Measurements from ENCODE around the gene TNP1. TPM values are rescaled to one million over a fixed set of nuclear protein-coding genes. Genes with fewer than 3 reads are reported as not detected.

Gene TNP1
- total RNA-seq, 4 donors from 2014 or later = not detected

DNA sequence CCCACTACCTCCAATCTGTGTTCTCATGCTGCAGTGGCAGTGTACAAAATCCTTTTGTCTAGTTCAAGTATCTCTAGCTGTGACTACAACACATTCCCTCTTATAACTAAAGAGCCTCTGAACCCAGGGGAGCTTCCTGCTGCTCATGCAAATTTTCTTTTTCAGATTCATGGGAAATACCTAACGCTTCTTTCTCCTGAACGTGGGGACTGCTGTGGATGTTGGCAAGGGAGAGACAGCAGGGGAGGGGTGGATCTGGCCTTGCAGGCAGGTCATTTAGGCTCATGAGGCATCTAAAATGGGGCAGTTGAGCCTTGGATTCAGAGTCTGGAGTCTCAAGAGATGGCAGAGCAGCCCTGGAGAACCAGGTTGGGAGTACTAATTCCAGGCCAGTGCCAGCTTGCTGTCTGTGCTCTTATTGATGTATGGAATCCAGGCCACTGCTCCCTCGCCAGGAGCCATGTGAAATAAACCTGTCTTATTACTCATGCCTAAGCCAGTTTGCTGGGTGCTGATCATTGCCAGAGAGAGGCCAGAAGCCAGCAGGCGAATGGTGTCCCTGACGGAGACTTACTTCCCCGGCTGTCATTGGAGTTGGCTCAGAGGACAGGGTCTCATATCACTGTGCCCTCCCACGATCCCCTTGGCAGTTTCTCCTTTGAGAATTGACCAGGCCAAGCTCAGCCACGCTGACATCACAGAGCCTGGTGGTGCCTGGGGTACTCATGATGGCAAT is 29.2 kb upstream of the TNP1 start:
- DNase-seq = no peak

DNA sequence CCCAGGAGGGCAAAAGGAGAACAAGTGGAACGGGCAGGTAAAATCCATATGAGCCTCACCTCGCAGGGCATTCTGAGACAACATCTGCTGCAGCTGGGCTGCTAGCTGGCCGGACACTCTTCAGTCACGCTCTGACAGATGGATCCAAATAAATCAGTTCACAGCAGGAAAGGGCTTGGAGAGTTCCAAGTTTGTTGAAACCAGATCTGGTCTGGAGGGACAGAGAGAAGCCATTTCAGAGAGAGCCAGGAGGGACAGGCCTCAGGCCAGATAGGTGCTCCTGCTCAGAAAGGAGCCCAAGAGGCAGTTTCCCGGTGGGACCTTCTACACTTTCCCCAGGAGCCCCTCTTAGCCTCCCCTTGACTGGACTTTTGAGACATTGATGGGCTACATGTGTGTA is 28.2 kb upstream of the TNP1 start:
- intact Hi-C loops (cut with DNase I; ENCODE audit: low total_unique reads) = no loop called here
- TF ChIP-seq, protein P1, sequence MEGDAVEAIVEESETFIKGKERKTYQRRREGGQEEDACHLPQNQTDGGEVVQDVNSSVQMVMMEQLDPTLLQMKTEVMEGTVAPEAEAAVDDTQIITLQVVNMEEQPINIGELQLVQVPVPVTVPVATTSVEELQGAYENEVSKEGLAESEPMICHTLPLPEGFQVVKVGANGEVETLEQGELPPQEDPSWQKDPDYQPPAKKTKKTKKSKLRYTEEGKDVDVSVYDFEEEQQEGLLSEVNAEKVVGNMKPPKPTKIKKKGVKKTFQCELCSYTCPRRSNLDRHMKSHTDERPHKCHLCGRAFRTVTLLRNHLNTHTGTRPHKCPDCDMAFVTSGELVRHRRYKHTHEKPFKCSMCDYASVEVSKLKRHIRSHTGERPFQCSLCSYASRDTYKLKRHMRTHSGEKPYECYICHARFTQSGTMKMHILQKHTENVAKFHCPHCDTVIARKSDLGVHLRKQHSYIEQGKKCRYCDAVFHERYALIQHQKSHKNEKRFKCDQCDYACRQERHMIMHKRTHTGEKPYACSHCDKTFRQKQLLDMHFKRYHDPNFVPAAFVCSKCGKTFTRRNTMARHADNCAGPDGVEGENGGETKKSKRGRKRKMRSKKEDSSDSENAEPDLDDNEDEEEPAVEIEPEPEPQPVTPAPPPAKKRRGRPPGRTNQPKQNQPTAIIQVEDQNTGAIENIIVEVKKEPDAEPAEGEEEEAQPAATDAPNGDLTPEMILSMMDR (IDR thresholded peaks at IDR 0.05) = no peak
- no peak for TF ChIP-seq POLR2A (IDR thresholded peaks at IDR 0.05)
- no peaks in the 10 kb centered on the region for H3K4me1 ChIP-seq
- H3K36me3 ChIP-seq = no peaks in the 10 kb centered on the region
- no peaks in the 10 kb centered on the region for H3K27me3 ChIP-seq
- DNase-seq = no peak
- H3K4me3 ChIP-seq = no peak overlapping the region
- H3K27ac ChIP-seq = no peak overlapping the region
- no peaks in the 10 kb centered on the region for H3K9me3 ChIP-seq

More for the DNA sequence above, 29.2 kb upstream of the TNP1 start:
- intact Hi-C loops (cut with DNase I; ENCODE audit: low total_unique reads) = no loop called here
- TF ChIP-seq, protein P1 (IDR thresholded peaks at IDR 0.05) = no peak
- TF ChIP-seq POLR2A (IDR thresholded peaks at IDR 0.05) = no peak
- no peaks in the 10 kb centered on the region for H3K36me3 ChIP-seq
- H3K9me3 ChIP-seq = no peaks in the 10 kb centered on the region
- H3K4me1 ChIP-seq = no peaks in the 10 kb centered on the region
- no peak overlapping the region for H3K4me3 ChIP-seq
- no peaks in the 10 kb centered on the region for H3K27me3 ChIP-seq
- no peak overlapping the region for H3K27ac ChIP-seq

DNA sequence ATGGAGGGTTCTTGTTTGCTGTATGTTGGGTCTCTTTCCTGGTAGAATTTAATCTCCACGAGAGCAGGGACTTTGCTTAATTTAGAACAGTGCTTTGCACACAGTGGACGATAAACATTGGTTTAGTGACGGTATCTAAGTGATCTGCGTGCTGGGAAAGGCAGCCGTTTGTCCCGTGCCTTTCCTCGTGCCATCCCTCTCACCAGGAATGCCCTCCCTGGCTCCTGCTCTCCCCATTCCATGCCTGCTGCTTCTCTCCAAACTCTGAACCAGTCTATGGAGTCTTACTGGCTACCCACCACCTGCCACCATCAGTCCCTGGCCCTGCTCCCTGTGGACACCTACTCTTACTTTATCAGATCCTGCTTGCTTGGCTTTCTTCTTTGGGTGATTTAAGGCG is 27.3 kb upstream of the TNP1 start:
- Histone ChIP-seq H3K36me3 (no peaks in the 10 kb centered on the region), H3K9me3 (no peaks in the 10 kb centered on the region), H3K4me1 (no peaks in the 10 kb centered on the region), H3K27ac (no peak overlapping the region), H3K27me3 (no peaks in the 10 kb centered on the region), H3K4me3 (no peak overlapping the region)
- TF ChIP-seq, protein P1 (IDR thresholded peaks at IDR 0.05) = no peak
- TF ChIP-seq POLR2A (IDR thresholded peaks at IDR 0.05) = no peak
- DNase-seq = no peak
- intact Hi-C loops (cut with DNase I; ENCODE audit: low total_unique reads) = no loop called here

DNA sequence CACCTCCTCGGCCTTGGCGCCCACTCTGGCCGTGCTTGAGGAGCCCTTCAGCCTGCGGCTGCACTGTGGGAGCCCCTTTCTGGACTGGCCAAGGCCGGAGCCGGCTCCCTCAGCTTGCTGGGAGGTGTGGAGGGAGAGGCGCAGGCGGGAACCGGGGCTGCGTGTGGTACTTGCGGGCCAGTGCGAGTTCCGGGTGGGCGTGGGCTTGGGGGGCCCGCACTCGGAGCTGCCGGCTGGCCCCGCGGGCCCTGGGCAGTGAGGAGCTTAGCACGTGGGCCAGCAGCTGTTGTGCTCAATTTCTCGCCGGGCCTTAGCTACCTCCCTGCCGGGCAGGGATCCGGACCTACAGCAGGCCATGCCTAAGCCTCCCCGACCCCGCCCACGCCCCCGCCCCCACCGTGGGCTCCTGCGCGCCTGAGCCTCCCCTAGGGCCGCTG is 25.3 kb upstream of the TNP1 start:
- Histone ChIP-seq H3K27ac (no peak overlapping the region), H3K36me3 (no peaks in the 10 kb centered on the region)
- intact Hi-C loops (cut with DNase I; ENCODE audit: low total_unique reads) = no loop called here

DNA sequence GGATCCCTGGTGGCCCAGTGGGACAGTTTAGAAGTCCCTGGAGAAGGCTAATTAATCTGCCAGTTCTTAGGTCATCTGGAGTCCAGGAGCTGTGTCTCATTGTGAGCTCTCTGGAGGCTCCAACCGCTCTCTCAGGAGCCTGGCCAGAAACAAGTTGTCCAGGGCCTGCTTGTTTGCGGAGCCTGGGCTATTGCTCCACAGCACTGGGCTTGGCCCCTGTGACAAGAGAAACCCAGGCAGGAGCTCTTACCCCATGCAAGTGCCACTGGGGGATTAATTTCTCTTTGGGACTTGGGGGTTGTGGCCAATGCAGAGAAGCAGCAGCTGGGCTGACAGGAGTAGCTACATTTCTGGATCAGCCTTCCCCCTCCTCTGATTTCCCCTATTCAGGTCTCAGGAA is 24.5 kb upstream of the TNP1 start:
- H3K27me3 ChIP-seq = no peaks in the 10 kb centered on the region
- H3K4me3 ChIP-seq = no peak overlapping the region
- no peak for DNase-seq
- H3K36me3 ChIP-seq = no peaks in the 10 kb centered on the region
- intact Hi-C loops (cut with DNase I; ENCODE audit: low total_unique reads) = no loop called here
- no peak for TF ChIP-seq POLR2A (IDR thresholded peaks at IDR 0.05)
- TF ChIP-seq, protein P1 (IDR thresholded peaks at IDR 0.05) = no peak
- no peak overlapping the region for H3K27ac ChIP-seq
- no peaks in the 10 kb centered on the region for H3K4me1 ChIP-seq
- H3K9me3 ChIP-seq = no peaks in the 10 kb centered on the region

More for the DNA sequence above, 25.3 kb upstream of the TNP1 start:
- Histone ChIP-seq H3K9me3 (no peaks in the 10 kb centered on the region), H3K4me3 (no peak overlapping the region), H3K4me1 (no peaks in the 10 kb centered on the region), H3K27me3 (no peaks in the 10 kb centered on the region)
- DNase-seq = no peak
- no peak for TF ChIP-seq POLR2A (IDR thresholded peaks at IDR 0.05)
- TF ChIP-seq, protein P1 (IDR thresholded peaks at IDR 0.05) = no peak

All from uterus (tissue), 4 donors.